Astrocyte (in vitro differentiated cells and primary cell): ENCODE results near the gene GRIK3. TPM values are rescaled to one million over a fixed set of nuclear protein-coding genes. Genes with fewer than 3 reads are reported as not detected.

ENCODE experiments used
- DNase-seq: peaks from one replicate; pipeline ENCODE4 v3.0.0-alpha.2; 2010; ENCODE audit warnings: low read depth
- FAIRE-seq: peaks from 2 replicates; lab custom pipeline; 2011; peaks lifted over from hg19 to GRCh38; lab: Jason Lieb, UNC
- H2AFZ ChIP-seq: 2 replicates; pipeline ENCODE4 v1.6.0; 2012; ENCODE audit warnings: low read depth, low read length, inconsistent platforms
- H3K27ac ChIP-seq: 2 replicates; pipeline ENCODE4 v1.5.1; 2011; ENCODE audit warnings: low read depth, low read length, inconsistent platforms
- H3K27me3 ChIP-seq: 2 replicates; pipeline ENCODE4 v1.6.0; 2011; ENCODE audit warnings: low read length, inconsistent platforms; ENCODE audit not compliant: insufficient read depth
- H3K36me3 ChIP-seq: 2 replicates; pipeline ENCODE4 v1.5.1; 2011; ENCODE audit warnings: low read length, inconsistent platforms; ENCODE audit not compliant: insufficient read depth
- H3K4me1 ChIP-seq: 2 replicates; pipeline ENCODE4 v1.5.1; 2011; ENCODE audit warnings: low read length, inconsistent platforms; ENCODE audit not compliant: insufficient read depth
- H3K4me2 ChIP-seq: 2 replicates; pipeline ENCODE4 v1.6.0; 2012; ENCODE audit warnings: low read length, inconsistent platforms
- H3K4me3 ChIP-seq: 2 replicates; pipeline ENCODE4 v1.5.1; 2011; ENCODE audit warnings: low read depth, mild to moderate bottlenecking, low read length, inconsistent platforms; ENCODE audit not compliant: insufficient read depth
- H3K79me2 ChIP-seq: 2 replicates; pipeline ENCODE4 v1.6.0; 2012; ENCODE audit warnings: mild to moderate bottlenecking, low read length, inconsistent platforms; ENCODE audit not compliant: insufficient read depth
- H3K9ac ChIP-seq: 2 replicates; pipeline ENCODE4 v1.6.0; 2012; ENCODE audit warnings: mild to moderate bottlenecking, low read length, inconsistent platforms
- H3K9me3 ChIP-seq: 2 replicates; pipeline ENCODE4 v1.5.1; 2012; ENCODE audit warnings: low read depth, mild to moderate bottlenecking, low read length, inconsistent platforms; ENCODE audit not compliant: insufficient read depth
- H4K20me1 ChIP-seq: 2 replicates; pipeline ENCODE4 v1.6.0; 2012; ENCODE audit warnings: low read length, inconsistent platforms; ENCODE audit not compliant: insufficient read depth
- H3K27ac Mint-ChIP-seq: one replicate; pipeline ENCODE4 v1.8.0; 2021; ENCODE audit warnings: mild to moderate bottlenecking, mixed read lengths; ENCODE audit not compliant: unreplicated experiment
- H3K27me3 Mint-ChIP-seq: one replicate; pipeline ENCODE4 v1.8.0; 2021; ENCODE audit warnings: low read depth, mixed read lengths; ENCODE audit not compliant: unreplicated experiment
- H3K36me3 Mint-ChIP-seq: one replicate; pipeline ENCODE4 v1.8.0; 2021; ENCODE audit warnings: low read depth, mixed read lengths; ENCODE audit not compliant: unreplicated experiment
- H3K4me1 Mint-ChIP-seq: one replicate; pipeline ENCODE4 v1.8.0; 2021; ENCODE audit warnings: low read depth, mixed read lengths; ENCODE audit not compliant: unreplicated experiment
- H3K4me3 Mint-ChIP-seq: one replicate; pipeline ENCODE4 v1.8.0; 2021; ENCODE audit warnings: mild to moderate bottlenecking, moderate library complexity, mixed read lengths; ENCODE audit not compliant: unreplicated experiment
- H3K9me3 Mint-ChIP-seq: one replicate; pipeline ENCODE4 v1.8.0; 2021; ENCODE audit warnings: mild to moderate bottlenecking, mixed read lengths; ENCODE audit not compliant: unreplicated experiment
- EZH2 ChIP-seq: IDR thresholded peaks from 2 replicates; pipeline ENCODE4 v1.6.1; 2012; ENCODE audit warnings: mild to moderate bottlenecking, low read length, inconsistent platforms; ENCODE audit not compliant: insufficient read depth
- total RNA-seq: library from RNA; stranded (reverse); gene quantifications from 2 replicates; pipeline ENCODE4 v1.2.1, GENCODE V29; 2021
- TF ChIP-seq, protein P1 (sequence below): IDR thresholded peaks from 2 replicates; pipeline ENCODE4 v1.5.1; 2011; ENCODE audit warnings: low read depth, mild to moderate bottlenecking, inconsistent platforms, low read length, moderate library complexity; ENCODE audit not compliant: insufficient read depth

The GRIK3 gene
- total RNA-seq, 1 donor from 2014 or later = 0.16 TPM

DNA sequence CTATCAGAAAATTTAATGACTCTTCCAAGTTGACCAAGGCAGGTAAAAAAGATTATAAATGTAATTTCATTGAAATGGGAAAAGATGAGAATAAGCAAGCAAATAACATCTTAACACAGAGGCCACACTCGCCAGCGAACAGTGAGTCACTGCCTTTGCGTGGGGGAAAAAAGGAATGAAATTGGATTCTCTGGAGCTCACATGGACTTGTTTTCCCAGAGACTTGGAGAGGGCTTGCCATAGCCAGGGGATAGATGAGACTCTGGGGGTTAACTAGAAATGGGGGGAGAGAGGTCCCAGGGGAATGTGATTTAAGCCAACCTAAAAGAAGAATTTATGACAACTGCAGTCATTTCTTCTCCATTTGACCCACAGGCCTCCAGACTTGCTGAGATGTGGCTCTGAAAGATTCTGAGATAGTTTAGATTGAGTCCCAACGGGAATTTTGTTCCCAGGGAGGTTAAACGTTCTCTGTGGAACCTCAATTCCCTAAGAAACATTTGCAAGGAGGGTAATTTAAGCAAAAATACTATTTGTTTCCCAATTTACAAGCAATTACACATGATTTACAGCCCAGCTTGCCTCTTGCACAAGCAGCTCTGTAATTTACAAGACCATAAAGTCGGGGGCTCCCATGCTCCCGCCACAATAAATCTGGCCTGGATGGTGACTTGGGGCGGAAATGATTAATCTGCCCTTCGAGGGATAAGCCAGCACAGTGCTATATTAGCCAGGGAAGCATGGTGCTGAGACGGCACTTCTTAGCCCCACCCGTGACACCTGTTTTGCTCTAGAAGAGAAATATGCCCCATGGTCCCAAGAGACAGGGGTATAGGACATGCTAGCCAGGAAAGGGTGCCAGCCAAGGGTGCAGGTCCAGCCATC lies 68.8 kb downstream of the GRIK3 start:
- H3K4me1 ChIP-seq = no peaks in the 10 kb centered on the region
- Mint-ChIP-seq H3K36me3 (no peaks in the 10 kb centered on the region), H3K27me3 (peaks cover 52% of the 10 kb centered on the region), H3K4me3 (no peak overlapping the region), H3K27ac (no peak overlapping the region), H3K4me1 (no peaks in the 10 kb centered on the region), H3K9me3 (peaks cover 3% of the 10 kb centered on the region)
- no peaks in the 10 kb centered on the region for H3K36me3 ChIP-seq
- H3K27me3 ChIP-seq = no peaks in the 10 kb centered on the region
- H3K9me3 ChIP-seq = peaks cover 6% of the 10 kb centered on the region
- no peak overlapping the region for H3K9ac ChIP-seq
- H3K4me2 ChIP-seq = no peak overlapping the region
- TF ChIP-seq, protein P1, sequence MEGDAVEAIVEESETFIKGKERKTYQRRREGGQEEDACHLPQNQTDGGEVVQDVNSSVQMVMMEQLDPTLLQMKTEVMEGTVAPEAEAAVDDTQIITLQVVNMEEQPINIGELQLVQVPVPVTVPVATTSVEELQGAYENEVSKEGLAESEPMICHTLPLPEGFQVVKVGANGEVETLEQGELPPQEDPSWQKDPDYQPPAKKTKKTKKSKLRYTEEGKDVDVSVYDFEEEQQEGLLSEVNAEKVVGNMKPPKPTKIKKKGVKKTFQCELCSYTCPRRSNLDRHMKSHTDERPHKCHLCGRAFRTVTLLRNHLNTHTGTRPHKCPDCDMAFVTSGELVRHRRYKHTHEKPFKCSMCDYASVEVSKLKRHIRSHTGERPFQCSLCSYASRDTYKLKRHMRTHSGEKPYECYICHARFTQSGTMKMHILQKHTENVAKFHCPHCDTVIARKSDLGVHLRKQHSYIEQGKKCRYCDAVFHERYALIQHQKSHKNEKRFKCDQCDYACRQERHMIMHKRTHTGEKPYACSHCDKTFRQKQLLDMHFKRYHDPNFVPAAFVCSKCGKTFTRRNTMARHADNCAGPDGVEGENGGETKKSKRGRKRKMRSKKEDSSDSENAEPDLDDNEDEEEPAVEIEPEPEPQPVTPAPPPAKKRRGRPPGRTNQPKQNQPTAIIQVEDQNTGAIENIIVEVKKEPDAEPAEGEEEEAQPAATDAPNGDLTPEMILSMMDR = no peak
- no peak for TF ChIP-seq EZH2
- H3K27ac ChIP-seq = no peak overlapping the region
- H4K20me1 ChIP-seq = no peaks in the 10 kb centered on the region
- FAIRE-seq (no peak), DNase-seq (no peak)
- no peak overlapping the region for H3K4me3 ChIP-seq
- no peaks in the 10 kb centered on the region for H3K79me2 ChIP-seq
- no peak overlapping the region for H2AFZ ChIP-seq

GRCh38 chr1:36964830-36965229 lies 69.5 kb downstream of the GRIK3 start:
- no peak overlapping the region for H2AFZ ChIP-seq
- Mint-ChIP-seq H3K9me3 (peaks cover 3% of the 10 kb centered on the region), H3K36me3 (no peaks in the 10 kb centered on the region), H3K4me3 (no peak overlapping the region), H3K4me1 (no peaks in the 10 kb centered on the region), H3K27ac (no peak overlapping the region), H3K27me3 (peaks cover 52% of the 10 kb centered on the region)
- H3K4me3 ChIP-seq = no peak overlapping the region
- no peak overlapping the region for H3K4me2 ChIP-seq
- H3K27ac ChIP-seq = no peak overlapping the region
- peaks cover 6% of the 10 kb centered on the region for H3K9me3 ChIP-seq
- no peaks in the 10 kb centered on the region for H3K4me1 ChIP-seq
- no peaks in the 10 kb centered on the region for H4K20me1 ChIP-seq
- H3K36me3 ChIP-seq = no peaks in the 10 kb centered on the region
- FAIRE-seq (no peak), DNase-seq (no peak)
- no peaks in the 10 kb centered on the region for H3K27me3 ChIP-seq
- no peak overlapping the region for H3K9ac ChIP-seq
- no peaks in the 10 kb centered on the region for H3K79me2 ChIP-seq
- TF ChIP-seq EZH2 = no peak
- TF ChIP-seq, protein P1 = no peak

GRCh38 chr1:36963006-36963405 lies 71.3 kb downstream of the GRIK3 start:
- FAIRE-seq = no peak
- TF ChIP-seq, protein P1 = no peak
- TF ChIP-seq EZH2 = no peak
- peaks cover 11% of the 10 kb centered on the region for H3K9me3 ChIP-seq
- H3K4me2 ChIP-seq = no peak overlapping the region
- H3K9ac ChIP-seq = no peak overlapping the region
- H3K4me1 ChIP-seq = no peaks in the 10 kb centered on the region
- H2AFZ ChIP-seq = no peak overlapping the region
- H4K20me1 ChIP-seq = no peaks in the 10 kb centered on the region
- Mint-ChIP-seq H3K36me3 (no peaks in the 10 kb centered on the region), H3K27ac (no peak overlapping the region), H3K4me1 (no peaks in the 10 kb centered on the region), H3K27me3 (peaks cover 59% of the 10 kb centered on the region), H3K4me3 (no peak overlapping the region), H3K9me3 (peaks cover 1% of the 10 kb centered on the region)
- no peaks in the 10 kb centered on the region for H3K36me3 ChIP-seq
- no peak for DNase-seq
- H3K27ac ChIP-seq = no peak overlapping the region
- no peaks in the 10 kb centered on the region for H3K27me3 ChIP-seq
- no peak overlapping the region for H3K4me3 ChIP-seq
- no peaks in the 10 kb centered on the region for H3K79me2 ChIP-seq
